ENCODE data around the gene TTC33.

GRCh38 chr5:40651201-40651600 lies 104.6 kb downstream of the TTC33 start:
- TF ChIP-seq, protein P1, sequence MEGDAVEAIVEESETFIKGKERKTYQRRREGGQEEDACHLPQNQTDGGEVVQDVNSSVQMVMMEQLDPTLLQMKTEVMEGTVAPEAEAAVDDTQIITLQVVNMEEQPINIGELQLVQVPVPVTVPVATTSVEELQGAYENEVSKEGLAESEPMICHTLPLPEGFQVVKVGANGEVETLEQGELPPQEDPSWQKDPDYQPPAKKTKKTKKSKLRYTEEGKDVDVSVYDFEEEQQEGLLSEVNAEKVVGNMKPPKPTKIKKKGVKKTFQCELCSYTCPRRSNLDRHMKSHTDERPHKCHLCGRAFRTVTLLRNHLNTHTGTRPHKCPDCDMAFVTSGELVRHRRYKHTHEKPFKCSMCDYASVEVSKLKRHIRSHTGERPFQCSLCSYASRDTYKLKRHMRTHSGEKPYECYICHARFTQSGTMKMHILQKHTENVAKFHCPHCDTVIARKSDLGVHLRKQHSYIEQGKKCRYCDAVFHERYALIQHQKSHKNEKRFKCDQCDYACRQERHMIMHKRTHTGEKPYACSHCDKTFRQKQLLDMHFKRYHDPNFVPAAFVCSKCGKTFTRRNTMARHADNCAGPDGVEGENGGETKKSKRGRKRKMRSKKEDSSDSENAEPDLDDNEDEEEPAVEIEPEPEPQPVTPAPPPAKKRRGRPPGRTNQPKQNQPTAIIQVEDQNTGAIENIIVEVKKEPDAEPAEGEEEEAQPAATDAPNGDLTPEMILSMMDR (IDR thresholded peaks at IDR 0.05) = no peak
- TF ChIP-seq POLR2A (IDR thresholded peaks at IDR 0.05) = no peak
